H9 (cell line): ENCODE data around the gene GNPTAB. TPM values are rescaled to one million over a fixed set of nuclear protein-coding genes. Genes with fewer than 3 reads are reported as not detected.

ENCODE experiments used
- DNase-seq: peaks from one replicate; pipeline ENCODE4 v3.0.0-alpha.2; 2017
- H2AFZ ChIP-seq: one replicate; pipeline ENCODE4 v1.6.1; 2013; ENCODE audit warnings: mild to moderate bottlenecking, low read length, control low read depth, moderate library complexity
- H2AK5ac ChIP-seq: 2 replicates; pipeline ENCODE4 v1.6.1; 2013; ENCODE audit warnings: low read length, control low read depth, mixed read lengths; ENCODE audit not compliant: insufficient read length
- H2BK120ac ChIP-seq: one replicate; pipeline ENCODE4 v1.6.1; 2013; ENCODE audit warnings: low read depth, mild to moderate bottlenecking, low read length, control low read depth, inconsistent platforms; ENCODE audit not compliant: poor library complexity, severe bottlenecking
- H2BK12ac ChIP-seq: 2 replicates; pipeline ENCODE4 v1.6.1; 2013; ENCODE audit warnings: low read length, control low read depth, mixed read lengths, low read depth; ENCODE audit not compliant: insufficient read length
- H2BK15ac ChIP-seq: 2 replicates; pipeline ENCODE4 v1.6.1; 2013; ENCODE audit warnings: low read depth, low read length, control low read depth
- H2BK20ac ChIP-seq: one replicate; pipeline ENCODE4 v1.6.1; 2013; ENCODE audit warnings: low read depth, mild to moderate bottlenecking, low read length, control low read depth, inconsistent platforms; ENCODE audit not compliant: poor library complexity, severe bottlenecking
- H2BK5ac ChIP-seq: 2 replicates; pipeline ENCODE4 v1.6.1; 2013; ENCODE audit warnings: low read length, control low read depth, mixed read lengths; ENCODE audit not compliant: insufficient read length
- H3K14ac ChIP-seq: 2 replicates; pipeline ENCODE4 v1.6.1; 2013; ENCODE audit warnings: low read length, control low read depth; ENCODE audit not compliant: insufficient read depth
- H3K18ac ChIP-seq: 2 replicates; pipeline ENCODE4 v1.6.1; 2013; ENCODE audit warnings: low read depth, mild to moderate bottlenecking, mixed read lengths, low read length, control low read depth; ENCODE audit not compliant: insufficient read length
- H3K23ac ChIP-seq: 2 replicates; pipeline ENCODE4 v1.6.1; 2013; ENCODE audit warnings: low read length, control low read depth, mixed read lengths, low read depth; ENCODE audit not compliant: insufficient read length
- H3K23me2 ChIP-seq: 2 replicates; pipeline ENCODE4 v1.6.1; 2013; ENCODE audit warnings: low read depth, mild to moderate bottlenecking, mixed read lengths, low read length, control low read depth; ENCODE audit not compliant: insufficient read length, poor library complexity, severe bottlenecking
- H3K27ac ChIP-seq: 2 replicates; pipeline ENCODE4 v1.5.1; 2013; ENCODE audit warnings: low read length, control low read depth, mixed read lengths, low read depth; ENCODE audit not compliant: insufficient read length
- H3K27me3 ChIP-seq: 2 replicates; pipeline ENCODE4 v1.6.1; 2013; ENCODE audit warnings: low read length, control low read depth, inconsistent platforms; ENCODE audit not compliant: insufficient read depth
- H3K4ac ChIP-seq: 2 replicates; pipeline ENCODE4 v1.6.1; 2013; ENCODE audit warnings: low read depth, mild to moderate bottlenecking, control low read depth, inconsistent platforms, low read length, moderate library complexity
- H3K4me1 ChIP-seq: 2 replicates; pipeline ENCODE4 v1.6.1; 2013; ENCODE audit warnings: low read length, control low read depth, inconsistent platforms; ENCODE audit not compliant: insufficient read depth
- H3K4me2 ChIP-seq: 2 replicates; pipeline ENCODE4 v1.6.1; 2013; ENCODE audit warnings: low read length, control low read depth, mixed read lengths; ENCODE audit not compliant: insufficient read length, insufficient read depth
- H3K56ac ChIP-seq: 2 replicates; pipeline ENCODE4 v1.6.1; 2013; ENCODE audit warnings: low read depth, mild to moderate bottlenecking, mixed read lengths, low read length, control low read depth; ENCODE audit not compliant: insufficient read length
- H3K79me1 ChIP-seq: 2 replicates; pipeline ENCODE4 v1.6.1; 2013; ENCODE audit warnings: low read depth, mild to moderate bottlenecking, moderate library complexity, low read length, control low read depth, inconsistent platforms; ENCODE audit not compliant: insufficient read depth, poor library complexity, severe bottlenecking
- H3K79me2 ChIP-seq: 2 replicates; pipeline ENCODE4 v1.6.1; 2013; ENCODE audit warnings: low read length, control low read depth, inconsistent platforms; ENCODE audit not compliant: insufficient read depth
- H3K9ac ChIP-seq: 2 replicates; pipeline ENCODE4 v1.6.1; 2013; ENCODE audit warnings: low read length, control low read depth, mixed read lengths; ENCODE audit not compliant: insufficient read length; ENCODE audit errors: extremely low read depth
- H3K9me3 ChIP-seq: one replicate; pipeline ENCODE4 v1.6.1; 2013; ENCODE audit warnings: low read depth, low read length, inconsistent platforms; ENCODE audit not compliant: control insufficient read depth
- H3T11ph ChIP-seq: one replicate; pipeline ENCODE4 v1.6.1; 2013; ENCODE audit warnings: mild to moderate bottlenecking, low read length, control low read depth, inconsistent platforms
- H4K20me1 ChIP-seq: one replicate; pipeline ENCODE4 v1.6.1; 2013; ENCODE audit not compliant: control insufficient read depth, insufficient read length, insufficient read depth
- H4K5ac ChIP-seq: 2 replicates; pipeline ENCODE4 v1.6.1; 2013; ENCODE audit warnings: low read depth, mild to moderate bottlenecking, mixed read lengths, low read length, control low read depth; ENCODE audit not compliant: insufficient read length
- H4K8ac ChIP-seq: replicated peaks from 2 replicates; pipeline ENCODE4 v1.6.1; 2013; ENCODE audit warnings: low read length, control low read depth, mixed read lengths, low read depth; ENCODE audit not compliant: insufficient read length
- H4K91ac ChIP-seq: 2 replicates; pipeline ENCODE4 v1.6.1; 2013; ENCODE audit warnings: low read depth, mild to moderate bottlenecking, moderate library complexity, mixed read lengths, low read length, control low read depth; ENCODE audit not compliant: insufficient read length
- H3K27ac Mint-ChIP-seq, 3 experiments: 2 replicates in 2 of 3; 3 replicates in 1 of 3; pipeline ENCODE4 v1.8.0; 2020 to 2021; ENCODE audit warnings: mixed read lengths in 3 of 3, mild to moderate bottlenecking in 1 of 3, moderate library complexity in 1 of 3
- H3K27me3 Mint-ChIP-seq: 2 replicates; pipeline ENCODE4 v1.8.0; 2021; ENCODE audit warnings: low read depth, mild to moderate bottlenecking, moderate library complexity, mixed read lengths
- H3K36me3 Mint-ChIP-seq, 3 experiments: 2 replicates in 2 of 3; 3 replicates in 1 of 3; pipeline ENCODE4 v1.8.0; 2020 to 2021; ENCODE audit warnings: low read depth in 3 of 3, mixed read lengths in 3 of 3; ENCODE audit not compliant: insufficient read depth in 1 of 3
- H3K4me1 Mint-ChIP-seq, 2 experiments: 2 replicates each; pipeline ENCODE4 v1.8.0; 2020; ENCODE audit warnings: mixed read lengths in 2 of 2
- H3K4me3 Mint-ChIP-seq, 2 experiments: 2 replicates in 1 of 2; 3 replicates in 1 of 2; pipeline ENCODE4 v1.8.0; 2020 to 2021; ENCODE audit warnings: mild to moderate bottlenecking in 2 of 2, mixed read lengths in 2 of 2, moderate library complexity in 1 of 2
- H3K9me3 Mint-ChIP-seq, 2 experiments: 2 replicates in 1 of 2; 3 replicates in 1 of 2; pipeline ENCODE4 v1.8.0; 2020; ENCODE audit warnings: mild to moderate bottlenecking in 2 of 2, mixed read lengths in 2 of 2, moderate library complexity in 1 of 2
- WGBS: extraction: QIAGEN DNeasy Blood & Tissue Kit; methylation state at CpG from one replicate; pipeline ENCODE4 v1.1.7; 2013; ENCODE audit warnings: missing lambda C conversion rate, low lambda C conversion rate, mixed read lengths; ENCODE audit not compliant: insufficient read length; ENCODE audit errors: extremely low coverage; 5-methylcytosine and 5-hydroxymethylcytosine counted together
- total RNA-seq: library from RNA; stranded (reverse); gene quantifications from 2 replicates; pipeline ENCODE4 v1.2.1, GENCODE V29; 2021
- TF ChIP-seq, protein P1 (sequence below): fragments of 200-600 bp; sonication (generic); conservative IDR thresholded peaks from 3 replicates; pipeline ENCODE4 v1.8.0; 2021; ENCODE audit warnings: antibody characterized with exemption, mild to moderate bottlenecking

GNPTAB gene
- total RNA-seq, 1 experiment from 2014 or later = 44.3 TPM

DNA sequence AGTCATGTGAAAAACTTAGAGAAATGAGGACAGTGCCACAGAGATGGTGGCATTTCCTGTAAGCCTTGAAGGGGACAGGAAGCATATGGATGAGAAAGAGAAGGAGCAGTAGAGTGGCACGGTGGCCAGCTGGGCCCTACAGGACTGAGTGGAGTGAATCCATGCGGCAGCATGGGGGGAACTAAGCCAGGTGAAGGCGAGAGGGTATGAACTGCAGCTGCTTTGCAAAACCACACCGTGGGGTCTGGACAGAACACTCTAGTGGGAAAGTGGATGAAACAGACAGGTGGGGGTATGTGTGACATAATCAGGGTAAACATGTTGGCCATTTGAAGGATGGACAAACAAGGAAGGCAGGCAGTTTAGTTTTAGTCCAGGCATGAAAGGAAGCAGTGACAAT, 81.1 kb downstream of the GNPTAB start:
- H2BK15ac ChIP-seq = no peak overlapping the region
- H2BK5ac ChIP-seq = no peak overlapping the region
- H4K5ac ChIP-seq = no peak overlapping the region
- no peak overlapping the region for H3T11ph ChIP-seq
- no peak overlapping the region for H3K23ac ChIP-seq
- H3K18ac ChIP-seq = no peak overlapping the region
- DNase-seq = no peak
- no peak overlapping the region for H2BK120ac ChIP-seq
- H2BK12ac ChIP-seq = no peak overlapping the region
- H3K27ac ChIP-seq = no peak overlapping the region
- no peak overlapping the region for H2AFZ ChIP-seq
- H3K23me2 ChIP-seq = no peaks in the 10 kb centered on the region
- H3K4ac ChIP-seq = no peak overlapping the region
- no peaks in the 10 kb centered on the region for H3K9me3 ChIP-seq
- no peak overlapping the region for H4K8ac ChIP-seq
- no peak overlapping the region for H3K4me2 ChIP-seq
- TF ChIP-seq, protein P1, sequence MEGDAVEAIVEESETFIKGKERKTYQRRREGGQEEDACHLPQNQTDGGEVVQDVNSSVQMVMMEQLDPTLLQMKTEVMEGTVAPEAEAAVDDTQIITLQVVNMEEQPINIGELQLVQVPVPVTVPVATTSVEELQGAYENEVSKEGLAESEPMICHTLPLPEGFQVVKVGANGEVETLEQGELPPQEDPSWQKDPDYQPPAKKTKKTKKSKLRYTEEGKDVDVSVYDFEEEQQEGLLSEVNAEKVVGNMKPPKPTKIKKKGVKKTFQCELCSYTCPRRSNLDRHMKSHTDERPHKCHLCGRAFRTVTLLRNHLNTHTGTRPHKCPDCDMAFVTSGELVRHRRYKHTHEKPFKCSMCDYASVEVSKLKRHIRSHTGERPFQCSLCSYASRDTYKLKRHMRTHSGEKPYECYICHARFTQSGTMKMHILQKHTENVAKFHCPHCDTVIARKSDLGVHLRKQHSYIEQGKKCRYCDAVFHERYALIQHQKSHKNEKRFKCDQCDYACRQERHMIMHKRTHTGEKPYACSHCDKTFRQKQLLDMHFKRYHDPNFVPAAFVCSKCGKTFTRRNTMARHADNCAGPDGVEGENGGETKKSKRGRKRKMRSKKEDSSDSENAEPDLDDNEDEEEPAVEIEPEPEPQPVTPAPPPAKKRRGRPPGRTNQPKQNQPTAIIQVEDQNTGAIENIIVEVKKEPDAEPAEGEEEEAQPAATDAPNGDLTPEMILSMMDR = no peak
- H3K4me3 Mint-ChIP-seq = no peak overlapping the region
- peaks cover 7 to 53% (median 44%) of the 10 kb centered on the region in 3 experiments; a peak in 6 of 7 replicates for H3K36me3 Mint-ChIP-seq
- no peak overlapping the region for H4K91ac ChIP-seq
- H3K27ac Mint-ChIP-seq = peak overlapping the region in 1 of 3 experiments; percentile 65; a peak in 4 of 7 replicates
- no peaks in the 10 kb centered on the region; the same call in 1 of the 2 replicates for H3K27me3 Mint-ChIP-seq
- no peak overlapping the region for H2BK20ac ChIP-seq
- no peak overlapping the region for H3K9ac ChIP-seq
- no CpG with 5 or more reads among the region's 4 CpGs for WGBS
- H3K14ac ChIP-seq = no peak overlapping the region
- no peaks in the 10 kb centered on the region for H3K79me2 ChIP-seq
- no peaks in the 10 kb centered on the region for H3K79me1 ChIP-seq
- no peaks in the 10 kb centered on the region for H3K27me3 ChIP-seq
- no peaks in the 10 kb centered on the region for H3K9me3 Mint-ChIP-seq
- H3K56ac ChIP-seq = no peak overlapping the region
- peaks cover 10 to 11% of the 10 kb centered on the region in 2 experiments for H3K4me1 Mint-ChIP-seq
- H3K4me1 ChIP-seq = no peaks in the 10 kb centered on the region
- H4K20me1 ChIP-seq = no peaks in the 10 kb centered on the region
- no peak overlapping the region for H2AK5ac ChIP-seq
